ENCODE measurements around the gene PAX6.

The PAX6 gene

DNA sequence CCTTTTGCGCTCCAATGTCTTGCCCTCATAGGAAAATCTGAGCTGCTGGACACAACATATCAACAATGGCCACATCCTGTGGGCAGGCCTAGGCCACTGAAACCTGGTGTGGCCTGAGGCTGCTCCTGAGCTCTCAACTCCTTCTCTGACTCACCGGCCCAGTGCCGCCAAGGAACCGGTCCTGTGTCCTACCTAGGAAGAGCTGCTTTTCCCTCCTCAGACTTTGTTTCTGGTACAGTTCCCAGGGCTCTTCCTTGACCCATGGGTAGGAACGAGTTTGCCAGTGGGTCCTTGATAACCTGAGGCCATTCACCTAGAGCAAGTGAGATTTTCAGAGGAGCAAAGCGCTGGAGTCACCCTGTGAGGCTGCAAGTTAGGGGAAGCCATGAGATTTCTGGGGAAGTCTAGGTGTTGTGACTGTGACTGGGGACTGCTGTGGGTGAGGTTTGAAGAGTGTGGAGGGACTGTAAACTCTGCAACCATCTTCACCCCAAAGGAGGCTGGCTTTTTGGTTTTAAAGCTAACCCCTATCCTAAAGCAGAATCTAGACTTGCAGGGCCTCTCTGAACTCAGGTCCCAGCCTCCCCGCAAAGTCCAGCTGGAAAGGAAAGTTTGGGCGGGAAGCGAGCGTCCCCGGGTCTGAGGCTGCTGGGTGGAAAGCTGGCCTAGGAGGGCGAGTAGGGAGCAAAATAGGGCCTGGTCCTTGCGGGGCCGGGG, 12.0 kb upstream of the PAX6 start:
- DNase-seq (ENCODE audit: low read depth in 1 of 2, low spot score in 1 of 2), result no peak
- Histone ChIP-seq H3K4me3 (replicated peaks; ENCODE audit: insufficient read depth, low read length) (no peak overlapping the region), H3K27ac (replicated peaks) (no peak overlapping the region), H3K27me3 (ENCODE audit: insufficient read depth, poor library complexity, severe bottlenecking) (peaks cover 84% of the 10 kb centered on the region)
- TF ChIP-seq, protein P1, sequence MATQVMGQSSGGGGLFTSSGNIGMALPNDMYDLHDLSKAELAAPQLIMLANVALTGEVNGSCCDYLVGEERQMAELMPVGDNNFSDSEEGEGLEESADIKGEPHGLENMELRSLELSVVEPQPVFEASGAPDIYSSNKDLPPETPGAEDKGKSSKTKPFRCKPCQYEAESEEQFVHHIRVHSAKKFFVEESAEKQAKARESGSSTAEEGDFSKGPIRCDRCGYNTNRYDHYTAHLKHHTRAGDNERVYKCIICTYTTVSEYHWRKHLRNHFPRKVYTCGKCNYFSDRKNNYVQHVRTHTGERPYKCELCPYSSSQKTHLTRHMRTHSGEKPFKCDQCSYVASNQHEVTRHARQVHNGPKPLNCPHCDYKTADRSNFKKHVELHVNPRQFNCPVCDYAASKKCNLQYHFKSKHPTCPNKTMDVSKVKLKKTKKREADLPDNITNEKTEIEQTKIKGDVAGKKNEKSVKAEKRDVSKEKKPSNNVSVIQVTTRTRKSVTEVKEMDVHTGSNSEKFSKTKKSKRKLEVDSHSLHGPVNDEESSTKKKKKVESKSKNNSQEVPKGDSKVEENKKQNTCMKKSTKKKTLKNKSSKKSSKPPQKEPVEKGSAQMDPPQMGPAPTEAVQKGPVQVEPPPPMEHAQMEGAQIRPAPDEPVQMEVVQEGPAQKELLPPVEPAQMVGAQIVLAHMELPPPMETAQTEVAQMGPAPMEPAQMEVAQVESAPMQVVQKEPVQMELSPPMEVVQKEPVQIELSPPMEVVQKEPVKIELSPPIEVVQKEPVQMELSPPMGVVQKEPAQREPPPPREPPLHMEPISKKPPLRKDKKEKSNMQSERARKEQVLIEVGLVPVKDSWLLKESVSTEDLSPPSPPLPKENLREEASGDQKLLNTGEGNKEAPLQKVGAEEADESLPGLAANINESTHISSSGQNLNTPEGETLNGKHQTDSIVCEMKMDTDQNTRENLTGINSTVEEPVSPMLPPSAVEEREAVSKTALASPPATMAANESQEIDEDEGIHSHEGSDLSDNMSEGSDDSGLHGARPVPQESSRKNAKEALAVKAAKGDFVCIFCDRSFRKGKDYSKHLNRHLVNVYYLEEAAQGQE (IDR thresholded peaks at IDR 0.05; ENCODE audit: insufficient replicate concordance, low read depth), result no peak
- TF ChIP-seq POLR2AphosphoS5 (IDR thresholded peaks at IDR 0.05; ENCODE audit: low read depth) (no peak), GABPA (IDR thresholded peaks at IDR 0.05; ENCODE audit: low read depth) (no peak), SPI1 (IDR thresholded peaks at IDR 0.05; ENCODE audit: borderline replicate concordance, low read depth) (no peak)
- TF ChIP-seq, protein P2, sequence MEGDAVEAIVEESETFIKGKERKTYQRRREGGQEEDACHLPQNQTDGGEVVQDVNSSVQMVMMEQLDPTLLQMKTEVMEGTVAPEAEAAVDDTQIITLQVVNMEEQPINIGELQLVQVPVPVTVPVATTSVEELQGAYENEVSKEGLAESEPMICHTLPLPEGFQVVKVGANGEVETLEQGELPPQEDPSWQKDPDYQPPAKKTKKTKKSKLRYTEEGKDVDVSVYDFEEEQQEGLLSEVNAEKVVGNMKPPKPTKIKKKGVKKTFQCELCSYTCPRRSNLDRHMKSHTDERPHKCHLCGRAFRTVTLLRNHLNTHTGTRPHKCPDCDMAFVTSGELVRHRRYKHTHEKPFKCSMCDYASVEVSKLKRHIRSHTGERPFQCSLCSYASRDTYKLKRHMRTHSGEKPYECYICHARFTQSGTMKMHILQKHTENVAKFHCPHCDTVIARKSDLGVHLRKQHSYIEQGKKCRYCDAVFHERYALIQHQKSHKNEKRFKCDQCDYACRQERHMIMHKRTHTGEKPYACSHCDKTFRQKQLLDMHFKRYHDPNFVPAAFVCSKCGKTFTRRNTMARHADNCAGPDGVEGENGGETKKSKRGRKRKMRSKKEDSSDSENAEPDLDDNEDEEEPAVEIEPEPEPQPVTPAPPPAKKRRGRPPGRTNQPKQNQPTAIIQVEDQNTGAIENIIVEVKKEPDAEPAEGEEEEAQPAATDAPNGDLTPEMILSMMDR (IDR thresholded peaks at IDR 0.05; ENCODE audit: insufficient read depth, low read length), result no peak

DNA sequence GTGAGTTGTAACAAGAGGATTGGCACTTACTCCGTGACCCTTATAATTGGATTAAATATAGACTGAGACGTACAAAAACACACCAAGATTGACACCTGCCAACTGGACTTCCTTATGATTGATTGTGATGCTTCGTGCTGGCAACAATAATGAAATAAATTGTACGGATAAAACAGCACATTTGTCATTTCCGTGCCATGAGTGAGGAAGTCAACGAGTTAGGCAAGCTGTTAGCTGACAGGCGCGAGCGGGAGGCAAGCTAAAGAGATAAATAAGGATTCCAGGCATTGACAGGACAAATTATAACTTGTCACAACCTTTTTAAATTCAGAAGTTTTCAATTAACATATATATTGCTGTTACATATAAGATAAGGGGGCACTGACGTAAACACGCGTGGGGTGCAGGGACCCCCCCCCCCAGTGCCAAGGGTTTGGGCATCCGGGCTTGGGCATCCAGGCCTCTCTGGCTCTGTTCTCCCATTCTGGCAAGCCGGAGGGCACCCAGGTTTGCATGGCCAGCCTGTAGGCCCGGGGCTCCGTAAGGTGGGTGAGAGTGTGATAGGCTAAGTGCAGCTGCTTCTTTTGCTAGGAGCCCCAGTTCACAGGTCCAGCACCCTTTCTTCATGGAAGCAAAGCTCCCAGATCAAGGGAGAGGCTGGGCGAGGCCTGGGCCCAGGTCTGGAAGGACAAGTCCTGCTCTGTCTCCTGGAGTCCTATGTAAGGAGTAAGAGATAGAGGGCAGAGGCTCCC, 11.2 kb upstream of the PAX6 start:
- Histone ChIP-seq H3K4me3 (replicated peaks; ENCODE audit: insufficient read depth, low read length) (no peak overlapping the region), H3K27me3 (ENCODE audit: insufficient read depth, poor library complexity, severe bottlenecking) (peaks cover 86% of the 10 kb centered on the region)
- TF ChIP-seq GABPA (IDR thresholded peaks at IDR 0.05; ENCODE audit: low read depth) (no peak), POLR2AphosphoS5 (IDR thresholded peaks at IDR 0.05; ENCODE audit: low read depth) (no peak), SPI1 (IDR thresholded peaks at IDR 0.05; ENCODE audit: borderline replicate concordance, low read depth) (peak; percentile 43; the same call in 1 of the 2 replicates)
- TF ChIP-seq, protein P2 (IDR thresholded peaks at IDR 0.05; ENCODE audit: insufficient read depth, low read length), result no peak

DNA sequence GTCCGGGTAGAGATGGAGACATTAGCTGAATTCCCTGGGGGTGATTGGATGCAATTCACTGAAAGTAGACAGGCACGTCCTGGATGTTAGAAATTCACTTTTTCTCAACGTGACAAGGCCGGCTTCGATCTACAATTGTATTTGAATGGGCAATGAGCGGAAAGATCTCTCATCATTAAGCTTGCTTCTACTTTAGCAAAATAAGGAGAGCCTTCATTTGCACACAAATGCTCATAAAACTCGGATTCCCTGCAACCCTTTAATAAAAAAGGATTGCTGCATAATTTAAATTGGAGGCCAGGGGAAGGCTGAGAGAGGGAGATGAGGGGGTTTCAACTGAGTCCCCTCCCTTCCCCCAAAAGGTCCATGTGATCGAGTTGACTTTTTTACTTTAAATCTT, 10.6 kb upstream of the PAX6 start:
- no peak overlapping the region for H3K4me3 ChIP-seq (replicated peaks; ENCODE audit: insufficient read depth, low read length)
- peaks cover 87% of the 10 kb centered on the region for H3K27me3 ChIP-seq (ENCODE audit: insufficient read depth, poor library complexity, severe bottlenecking)
- no peak overlapping the region for H3K27ac ChIP-seq (replicated peaks)
- TF ChIP-seq SPI1 (IDR thresholded peaks at IDR 0.05; ENCODE audit: borderline replicate concordance, low read depth), result no peak
- TF ChIP-seq, protein P1 (IDR thresholded peaks at IDR 0.05; ENCODE audit: insufficient replicate concordance, low read depth), result no peak
- TF ChIP-seq, protein P2 (IDR thresholded peaks at IDR 0.05; ENCODE audit: insufficient read depth, low read length), result no peak
- TF ChIP-seq POLR2AphosphoS5 (IDR thresholded peaks at IDR 0.05; ENCODE audit: low read depth), result no peak
- no peak for TF ChIP-seq GABPA (IDR thresholded peaks at IDR 0.05; ENCODE audit: low read depth)
- no peak for DNase-seq (ENCODE audit: low read depth in 1 of 2, low spot score in 1 of 2)

More for the DNA sequence above, 11.2 kb upstream of the PAX6 start:
- no peak for DNase-seq (ENCODE audit: low read depth in 1 of 2, low spot score in 1 of 2)
- no peak overlapping the region for H3K27ac ChIP-seq (replicated peaks)

Data from HL-60 (cell line).